NCI-H1105 (cell line): ENCODE data around the gene PTBP3.

Experiments
- DNase-seq: peaks from one replicate; lab custom pipeline; 2025; lab: John Stamatoyannopoulos, UW

PTBP3 gene

GRCh38 chr9:112360047-112360804, 26.8 kb upstream of the PTBP3 start:
- DNase-seq, result no peak

GRCh38 chr9:112355427-112355897, 22.0 kb upstream of the PTBP3 start:
- DNase-seq, result no peak

GRCh38 chr9:112354081-112354743, 20.8 kb upstream of the PTBP3 start:
- no peak for DNase-seq

GRCh38 chr9:112352209-112352608, 18.8 kb upstream of the PTBP3 start:
- no peak for DNase-seq

GRCh38 chr9:112351184-112351583, 17.8 kb upstream of the PTBP3 start:
- DNase-seq, result no peak

GRCh38 chr9:112349008-112349333, 15.6 kb upstream of the PTBP3 start:
- no peak for DNase-seq

GRCh38 chr9:112348257-112349007, 15.0 kb upstream of the PTBP3 start:
- DNase-seq, result no peak

- DNase-seq, result no peak
Measured at GRCh38 chr9:112341730-112342129, 8.3 kb upstream of the PTBP3 start.

- DNase-seq, result no peak
Measured at GRCh38 chr9:112339886-112340285, 6.5 kb upstream of the PTBP3 start.

- DNase-seq, result no peak
Measured at GRCh38 chr9:112338561-112338960, 5.1 kb upstream of the PTBP3 start.

- no peak for DNase-seq
Measured at GRCh38 chr9:112337547-112337946, 4.1 kb upstream of the PTBP3 start.

GRCh38 chr9:112334432-112334841, 1.0 kb upstream of the PTBP3 start:
- DNase-seq, result no peak

- DNase-seq, result peak; percentile 88
Measured at GRCh38 chr9:112333639-112334431, 416 bp upstream of the PTBP3 start.

- peak; percentile 38 for DNase-seq
Measured at GRCh38 chr9:112332674-112332976, 794 bp downstream of the PTBP3 start.

GRCh38 chr9:112332214-112332613, 1.2 kb downstream of the PTBP3 start:
- DNase-seq, result no peak

- no peak for DNase-seq
Measured at GRCh38 chr9:112331674-112331952, 1.8 kb downstream of the PTBP3 start.

GRCh38 chr9:112328545-112328944, 4.9 kb downstream of the PTBP3 start:
- DNase-seq, result no peak

GRCh38 chr9:112327718-112328450, 5.5 kb downstream of the PTBP3 start:
- no peak for DNase-seq

- DNase-seq, result no peak
Measured at GRCh38 chr9:112326194-112326593, 7.2 kb downstream of the PTBP3 start.

GRCh38 chr9:112325600-112325999, 7.8 kb downstream of the PTBP3 start:
- no peak for DNase-seq

GRCh38 chr9:112325127-112325526, 8.3 kb downstream of the PTBP3 start:
- DNase-seq, result no peak

GRCh38 chr9:112323378-112323854, 10.0 kb downstream of the PTBP3 start:
- no peak for DNase-seq
